HG02610 (cell line): ENCODE results near the gene SPACDR.
"Not testable (repeated sequence)": the region's sequence is repeated elsewhere in the genome, so short reads cannot be mapped to it uniquely, and the experiment has no call there.

ENCODE experiments used
- ATAC-seq: cut with Tn5 transposase; IDR thresholded peaks from one replicate; pipeline ENCODE4 v1.9.1; 2021; ENCODE audit warnings: mild to moderate bottlenecking, moderate library complexity; ENCODE audit not compliant: unreplicated experiment

Gene SPACDR

GRCh38 chr7:100466653-100467605 is 2.9 kb upstream of the SPACDR start:
- ATAC-seq, result no peak

- ATAC-seq, result no peak
These were observed 1.7 kb upstream of the SPACDR start for GRCh38 chr7:100465702-100466311.

- no peak for ATAC-seq
These were observed 1.2 kb upstream of the SPACDR start for GRCh38 chr7:100465299-100465698.

GRCh38 chr7:100464791-100465190 is 731 bp upstream of the SPACDR start:
- no peak for ATAC-seq

- ATAC-seq, result no peak
These were observed 7.0 kb downstream of the SPACDR start for GRCh38 chr7:100457033-100457432.

- no peak for ATAC-seq
These were observed 7.5 kb downstream of the SPACDR start for GRCh38 chr7:100456562-100456961.

- no peak for ATAC-seq
These were observed 8.9 kb downstream of the SPACDR start for GRCh38 chr7:100455206-100455605.

GRCh38 chr7:100453854-100454253 is 10.2 kb downstream of the SPACDR start:
- not testable (repeated sequence) for ATAC-seq

- ATAC-seq, result no peak
These were observed 11.5 kb downstream of the SPACDR start for GRCh38 chr7:100452513-100452912.

- no peak for ATAC-seq
These were observed 14.8 kb downstream of the SPACDR start for GRCh38 chr7:100449190-100449795.

GRCh38 chr7:100447363-100447762 is 16.7 kb downstream of the SPACDR start:
- ATAC-seq, result not testable (repeated sequence)

- no peak for ATAC-seq
These were observed 18.0 kb downstream of the SPACDR start for GRCh38 chr7:100446040-100446439.

- ATAC-seq, result no peak
These were observed 19.5 kb downstream of the SPACDR start for GRCh38 chr7:100444311-100445278.

GRCh38 chr7:100443096-100443840 is 20.8 kb downstream of the SPACDR start:
- ATAC-seq, result no peak

GRCh38 chr7:100441641-100442535 is 22.2 kb downstream of the SPACDR start:
- no peak for ATAC-seq

- not testable (repeated sequence) for ATAC-seq
These were observed 24.8 kb downstream of the SPACDR start for GRCh38 chr7:100439244-100439643.

- not testable (repeated sequence) for ATAC-seq
These were observed 25.3 kb downstream of the SPACDR start for GRCh38 chr7:100438731-100439130.

- ATAC-seq, result no peak
These were observed 25.9 kb downstream of the SPACDR start for GRCh38 chr7:100438172-100438571.
